Stimulated activated memory B cell treated with anti-CD40 and anti-IgM and Interleukin-4, amounts not matched to agents 10 μg/mL and 1 μg/mL and 100 μg/mL, for 72 hours (primary cell): ENCODE results near the gene IL17B.

Experiments
- ATAC-seq: fragments of 150-1000 bp; cut with Tn5 transposase; 2 replicates; pipeline ENCODE4 v1.10.0; 2021
- H3K27ac Mint-ChIP-seq: one replicate; pipeline ENCODE4 v1.8.0; 2022; ENCODE audit warnings: mild to moderate bottlenecking, mixed read lengths
- H3K27me3 Mint-ChIP-seq: one replicate; pipeline ENCODE4 v1.8.0; 2022; ENCODE audit warnings: mixed read lengths
- H3K36me3 Mint-ChIP-seq: one replicate; pipeline ENCODE4 v1.8.0; 2022; ENCODE audit warnings: mixed read lengths
- H3K4me1 Mint-ChIP-seq: one replicate; pipeline ENCODE4 v1.8.0; 2022; ENCODE audit warnings: mixed read lengths
- H3K4me3 Mint-ChIP-seq: one replicate; pipeline ENCODE4 v1.8.0; 2022; ENCODE audit warnings: mild to moderate bottlenecking, moderate library complexity, mixed read lengths
- H3K9me3 Mint-ChIP-seq: one replicate; pipeline ENCODE4 v1.8.0; 2022; ENCODE audit warnings: mixed read lengths

IL17B gene, protein sequence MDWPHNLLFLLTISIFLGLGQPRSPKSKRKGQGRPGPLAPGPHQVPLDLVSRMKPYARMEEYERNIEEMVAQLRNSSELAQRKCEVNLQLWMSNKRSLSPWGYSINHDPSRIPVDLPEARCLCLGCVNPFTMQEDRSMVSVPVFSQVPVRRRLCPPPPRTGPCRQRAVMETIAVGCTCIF

DNA sequence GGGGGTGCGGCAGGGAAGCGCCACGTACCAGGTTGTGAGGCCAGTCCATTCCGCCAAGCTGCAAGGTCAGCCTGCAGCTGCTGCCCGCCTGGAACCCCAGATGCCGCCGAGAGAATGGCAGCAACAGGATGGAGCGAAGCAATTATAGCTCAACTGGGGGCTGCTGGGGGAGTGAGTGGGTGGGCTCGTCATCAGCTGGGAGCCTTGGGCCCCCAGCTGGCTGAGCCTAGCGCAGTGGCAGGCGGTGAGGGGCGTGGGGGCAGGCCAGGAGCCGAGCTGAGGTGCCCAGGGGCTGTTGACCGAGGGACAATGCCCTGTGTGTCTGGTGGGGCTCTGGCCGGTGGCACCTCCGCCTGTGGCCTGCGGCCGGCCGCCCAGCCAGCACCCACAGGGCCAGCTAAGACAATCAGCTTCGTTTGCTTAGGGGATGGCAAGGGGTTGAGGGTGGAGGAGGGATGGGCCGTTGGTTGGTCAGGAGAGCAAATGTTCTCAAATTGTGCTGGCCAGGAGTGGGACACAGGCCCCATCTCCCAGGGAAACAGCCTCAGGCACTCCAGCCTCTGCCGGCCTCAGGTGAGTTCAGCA, at the start of gene IL17B:
IL17B (minus strand) TSS at position 116 of the 585 bp plus-strand sequence; CDS start at position 49, 67 bp downstream.
- Mint-ChIP-seq H3K9me3 (no peaks in the 10 kb centered on the region), H3K27me3 (no peaks in the 10 kb centered on the region), H3K36me3 (no peaks in the 10 kb centered on the region), H3K4me1 (peaks cover 8% of the 10 kb centered on the region), H3K4me3 (no peak within 1 kb of the TSS), H3K27ac (no peak within 1 kb of the TSS)
- no peak for ATAC-seq

DNA sequence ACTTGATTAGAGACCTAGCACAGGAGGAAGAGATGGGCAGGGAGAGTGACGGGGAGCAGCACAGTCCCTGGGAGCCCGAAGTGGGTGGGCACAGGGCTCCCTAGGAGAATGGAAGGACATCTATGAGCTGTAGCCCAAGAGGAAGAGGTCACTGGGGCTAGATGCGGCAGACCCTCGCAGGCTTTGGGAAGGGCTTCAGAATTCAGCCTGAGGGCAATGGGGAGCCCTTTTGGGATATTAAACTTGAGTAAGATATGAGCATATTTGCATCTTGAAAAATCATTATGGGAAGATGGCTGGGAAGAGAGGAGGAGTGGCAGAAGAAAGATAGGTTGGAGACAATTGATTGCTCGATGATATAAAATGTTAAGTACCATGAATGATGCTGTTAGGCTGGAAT, 48.9 kb upstream of the IL17B start:
- H3K4me1 Mint-ChIP-seq = no peaks in the 10 kb centered on the region

GRCh38 chr5:149427374-149427773, 48.3 kb upstream of the IL17B start:
- Mint-ChIP-seq H3K36me3 (no peaks in the 10 kb centered on the region), H3K4me1 (no peaks in the 10 kb centered on the region), H3K27ac (no peak overlapping the region)

More for the DNA sequence above, 48.9 kb upstream of the IL17B start:
- no peak for ATAC-seq
- Mint-ChIP-seq H3K36me3 (no peaks in the 10 kb centered on the region), H3K4me3 (no peak overlapping the region), H3K27me3 (peaks cover 37% of the 10 kb centered on the region), H3K27ac (no peak overlapping the region), H3K9me3 (no peaks in the 10 kb centered on the region)

DNA sequence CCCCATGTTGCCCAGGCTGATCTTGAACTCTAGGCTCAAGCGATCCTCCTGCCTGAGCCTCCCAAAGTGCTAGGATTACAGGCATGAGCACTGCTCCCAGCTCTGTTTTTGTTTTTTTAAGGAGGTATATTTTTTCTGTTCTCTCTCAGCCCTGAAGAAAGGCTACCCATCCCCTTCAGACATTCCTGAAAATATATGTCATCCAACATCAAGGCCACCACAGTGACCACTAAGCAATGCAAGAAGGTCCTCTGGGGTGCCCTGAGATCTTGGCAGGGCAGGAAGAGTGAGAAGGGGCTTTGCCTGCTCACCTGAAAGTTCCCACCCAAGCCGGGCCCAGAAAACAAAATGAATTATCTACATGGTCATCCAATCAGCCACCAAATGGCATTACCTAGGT, 47.8 kb upstream of the IL17B start:
- no peak overlapping the region for H3K27ac Mint-ChIP-seq
- no peak overlapping the region for H3K4me3 Mint-ChIP-seq
- H3K4me1 Mint-ChIP-seq = no peaks in the 10 kb centered on the region
- no peaks in the 10 kb centered on the region for H3K9me3 Mint-ChIP-seq
- H3K36me3 Mint-ChIP-seq = no peaks in the 10 kb centered on the region
- ATAC-seq = no peak
- peaks cover 41% of the 10 kb centered on the region for H3K27me3 Mint-ChIP-seq

More at GRCh38 chr5:149427374-149427773, 48.3 kb upstream of the IL17B start:
- ATAC-seq = no peak
- no peak overlapping the region for H3K4me3 Mint-ChIP-seq
- peaks cover 37% of the 10 kb centered on the region for H3K27me3 Mint-ChIP-seq
- H3K9me3 Mint-ChIP-seq = no peaks in the 10 kb centered on the region

- Mint-ChIP-seq H3K4me3 (no peak overlapping the region), H3K9me3 (no peaks in the 10 kb centered on the region), H3K36me3 (no peaks in the 10 kb centered on the region), H3K27me3 (peaks cover 52% of the 10 kb centered on the region), H3K27ac (no peak overlapping the region), H3K4me1 (no peaks in the 10 kb centered on the region)
- ATAC-seq = no peak
These were observed 46.6 kb upstream of the IL17B start for GRCh38 chr5:149425729-149426128.

GRCh38 chr5:149424371-149425315, 45.6 kb upstream of the IL17B start:
- peaks cover 63% of the 10 kb centered on the region for H3K27me3 Mint-ChIP-seq
- no peaks in the 10 kb centered on the region for H3K9me3 Mint-ChIP-seq
- no peak for ATAC-seq
- no peak overlapping the region for H3K27ac Mint-ChIP-seq
- H3K4me3 Mint-ChIP-seq = no peak overlapping the region
- H3K4me1 Mint-ChIP-seq = no peaks in the 10 kb centered on the region
- H3K36me3 Mint-ChIP-seq = no peaks in the 10 kb centered on the region

GRCh38 chr5:149423794-149424268, 44.7 kb upstream of the IL17B start:
- Mint-ChIP-seq H3K4me3 (no peak overlapping the region), H3K9me3 (no peaks in the 10 kb centered on the region), H3K27me3 (peaks cover 67% of the 10 kb centered on the region), H3K36me3 (no peaks in the 10 kb centered on the region), H3K27ac (no peak overlapping the region), H3K4me1 (no peaks in the 10 kb centered on the region)
- ATAC-seq = no peak

GRCh38 chr5:149423049-149423793, 44.1 kb upstream of the IL17B start:
- no peak overlapping the region for H3K4me3 Mint-ChIP-seq

GRCh38 chr5:149422366-149423048, 43.4 kb upstream of the IL17B start:
- Mint-ChIP-seq H3K4me3 (no peak overlapping the region), H3K9me3 (no peaks in the 10 kb centered on the region), H3K27ac (no peak overlapping the region), H3K4me1 (no peaks in the 10 kb centered on the region), H3K36me3 (no peaks in the 10 kb centered on the region), H3K27me3 (peaks cover 71% of the 10 kb centered on the region)
- no peak for ATAC-seq

More at GRCh38 chr5:149423049-149423793, 44.1 kb upstream of the IL17B start:
- no peak overlapping the region for H3K27ac Mint-ChIP-seq
- ATAC-seq = no peak
- no peaks in the 10 kb centered on the region for H3K36me3 Mint-ChIP-seq
- peaks cover 71% of the 10 kb centered on the region for H3K27me3 Mint-ChIP-seq
- no peaks in the 10 kb centered on the region for H3K9me3 Mint-ChIP-seq
- H3K4me1 Mint-ChIP-seq = no peaks in the 10 kb centered on the region

- Mint-ChIP-seq H3K27ac (no peak overlapping the region), H3K4me1 (no peaks in the 10 kb centered on the region), H3K4me3 (no peak overlapping the region), H3K9me3 (no peaks in the 10 kb centered on the region), H3K27me3 (peaks cover 71% of the 10 kb centered on the region), H3K36me3 (no peaks in the 10 kb centered on the region)
- no peak for ATAC-seq
These were observed 42.7 kb upstream of the IL17B start for GRCh38 chr5:149421834-149422233.

GRCh38 chr5:149421372-149421685, 42.2 kb upstream of the IL17B start:
- ATAC-seq = no peak
- Mint-ChIP-seq H3K4me1 (no peaks in the 10 kb centered on the region), H3K27ac (no peak overlapping the region), H3K27me3 (peaks cover 70% of the 10 kb centered on the region), H3K36me3 (no peaks in the 10 kb centered on the region), H3K4me3 (no peak overlapping the region), H3K9me3 (no peaks in the 10 kb centered on the region)

- H3K4me3 Mint-ChIP-seq = no peak overlapping the region
- no peaks in the 10 kb centered on the region for H3K9me3 Mint-ChIP-seq
- no peak for ATAC-seq
- H3K36me3 Mint-ChIP-seq = no peaks in the 10 kb centered on the region
- H3K27ac Mint-ChIP-seq = no peak overlapping the region
- no peaks in the 10 kb centered on the region for H3K4me1 Mint-ChIP-seq
- H3K27me3 Mint-ChIP-seq = peaks cover 70% of the 10 kb centered on the region
These were observed 41.7 kb upstream of the IL17B start for GRCh38 chr5:149420545-149421371.

DNA sequence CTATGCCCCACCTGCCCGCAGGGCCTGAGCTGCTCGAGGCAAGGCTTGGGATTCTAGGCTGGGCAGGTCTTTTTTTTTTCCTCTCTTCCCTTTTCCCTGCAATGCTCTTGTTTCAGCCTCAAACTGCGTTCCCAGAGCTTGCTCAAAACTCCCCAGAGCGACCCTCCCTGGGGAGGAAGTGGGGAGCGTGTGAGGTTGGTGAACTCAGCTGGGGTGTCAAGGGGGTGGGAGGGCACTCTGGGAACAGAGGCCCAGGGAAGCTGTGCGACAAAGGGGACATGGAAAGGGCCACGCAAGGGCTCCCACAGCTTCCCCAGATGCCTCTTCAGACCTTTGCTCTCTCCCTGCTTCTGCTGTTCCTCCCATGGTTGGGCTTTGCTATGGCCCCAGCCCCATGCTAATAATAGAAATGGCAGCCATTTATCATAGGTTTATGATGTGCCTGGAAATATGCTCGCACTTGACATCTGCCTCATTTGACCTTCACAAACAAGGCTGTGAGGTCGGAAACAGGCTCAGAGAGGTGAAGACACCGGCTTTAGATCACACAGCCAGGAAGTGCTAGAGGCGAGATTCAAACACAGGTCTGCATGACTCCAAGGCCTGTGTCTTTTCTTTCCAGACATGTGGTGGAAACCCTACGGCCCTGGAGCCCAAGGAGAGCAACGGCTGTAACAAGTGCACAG, 40.9 kb upstream of the IL17B start:
- Mint-ChIP-seq H3K4me3 (no peak overlapping the region), H3K9me3 (no peaks in the 10 kb centered on the region), H3K27ac (no peak overlapping the region), H3K27me3 (peaks cover 70% of the 10 kb centered on the region), H3K36me3 (no peaks in the 10 kb centered on the region), H3K4me1 (no peaks in the 10 kb centered on the region)
- ATAC-seq = no peak

DNA sequence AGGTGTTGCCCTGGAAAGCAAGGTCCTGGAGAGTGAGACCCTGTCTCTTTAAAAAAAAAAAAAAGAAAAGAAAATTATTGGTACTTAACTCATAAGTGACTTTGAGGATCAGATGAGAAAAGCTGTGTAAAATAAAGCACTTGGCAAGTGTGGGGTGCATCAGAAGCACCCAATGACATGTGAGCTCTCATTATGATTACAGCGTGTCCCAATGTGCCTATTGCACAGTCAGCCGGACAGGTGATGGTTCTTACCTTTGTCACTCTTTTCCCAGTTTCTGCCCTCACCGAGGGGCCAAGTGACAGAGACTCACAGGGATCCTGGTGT, 40.4 kb upstream of the IL17B start:
- Mint-ChIP-seq H3K9me3 (no peaks in the 10 kb centered on the region), H3K36me3 (no peaks in the 10 kb centered on the region), H3K27ac (no peak overlapping the region), H3K4me3 (no peak overlapping the region), H3K27me3 (peaks cover 65% of the 10 kb centered on the region), H3K4me1 (no peaks in the 10 kb centered on the region)
- no peak for ATAC-seq
